Endothelial cell of umbilical vein (primary cell): ENCODE results near the gene NUDT14. TPM values are rescaled to one million over a fixed set of nuclear protein-coding genes. Genes with fewer than 3 reads are reported as not detected.

Source experiments
- BruUV-seq: library from RNA; stranded (reverse); fragments of 400-500 nt; replicated peaks from 2 replicates; lab custom pipeline; 2021; lab: Mats Ljungman, UMichigan
- CTCF ChIA-PET: fragments of 300-600, 350-600 bp; sonication (Branson Sonifier 250); formaldehyde crosslinking; loops from one replicate; lab custom pipeline; 2021; ENCODE audit warnings: antibody characterized with exemption, inconsistent platforms; lab: Charles Lee
- POLR2A ChIA-PET: fragments of 300-600, 350-600 bp; sonication (Branson Sonifier 250); formaldehyde crosslinking; loops from one replicate; lab custom pipeline; 2021; ENCODE audit warnings: antibody characterized with exemption, inconsistent platforms; lab: Charles Lee
- DNase-seq: peaks from one replicate; pipeline ENCODE4 v3.0.0-alpha.2; 2011; ENCODE audit warnings: low read depth, low spot score
- FAIRE-seq: peaks from 2 replicates; lab custom pipeline; 2011; peaks lifted over from hg19 to GRCh38; lab: Jason Lieb, UNC
- H2AFZ ChIP-seq: 2 replicates; pipeline ENCODE4 v1.6.0; 2012; ENCODE audit warnings: low read depth, low read length, control low read depth, inconsistent platforms
- H3K27ac ChIP-seq: 2 replicates; pipeline ENCODE4 v1.5.1; 2011; ENCODE audit warnings: low read depth, mild to moderate bottlenecking, control low read depth, low read length, moderate library complexity; ENCODE audit not compliant: insufficient read depth
- H3K27me3 ChIP-seq, 2 experiments: 2 replicates each; pipeline versions ENCODE4 v1.6.0 to v1.6.1; 2011; ENCODE audit warnings: low read length in 2 of 2, mixed read lengths in 1 of 2; ENCODE audit not compliant: control insufficient read depth in 2 of 2, insufficient read depth in 2 of 2
- H3K36me3 ChIP-seq, 2 experiments: 2 replicates in 1 of 2; 3 replicates in 1 of 2; pipeline ENCODE4 v1.5.1; 2011; ENCODE audit warnings: low read length in 2 of 2, mild to moderate bottlenecking in 1 of 2, moderate library complexity in 1 of 2; ENCODE audit not compliant: control insufficient read depth in 2 of 2, insufficient read depth in 2 of 2; ENCODE audit errors: extremely low read depth in 1 of 2
- H3K4me1 ChIP-seq: 3 replicates; pipeline ENCODE4 v1.5.1; 2011; ENCODE audit warnings: mild to moderate bottlenecking, low read length; ENCODE audit not compliant: control insufficient read depth, insufficient read depth; ENCODE audit errors: extremely low read depth
- H3K4me2 ChIP-seq: 2 replicates; pipeline ENCODE4 v1.6.1; 2011; ENCODE audit warnings: low read length, control low read depth, mixed read lengths; ENCODE audit not compliant: insufficient read depth
- H3K4me3 ChIP-seq, 3 experiments: fragments of 200-600 bp in 1 of 3; sonication (generic), shearing (Covaris generic) in 1 of 3; replicated peaks in 1 of 3; 2 replicates each; pipeline ENCODE4 v1.5.1; 2011 to 2016; ENCODE audit warnings: control low read depth in 3 of 3, low read length in 3 of 3, mild to moderate bottlenecking in 2 of 3, inconsistent platforms in 1 of 3, low read depth in 1 of 3, moderate library complexity in 1 of 3; ENCODE audit not compliant: insufficient read depth in 1 of 3
- H3K79me2 ChIP-seq: 2 replicates; pipeline ENCODE4 v1.6.0; 2012; ENCODE audit warnings: low read length, inconsistent platforms; ENCODE audit not compliant: control insufficient read depth, insufficient read depth
- H3K9ac ChIP-seq: replicated peaks from 2 replicates; pipeline ENCODE3; 2011; ENCODE audit warnings: low read length, control low read depth; ENCODE audit not compliant: insufficient read depth; ENCODE audit errors: extremely low read depth
- H3K9me1 ChIP-seq: replicated peaks from 3 replicates; pipeline ENCODE4 v1.6.0; 2011; ENCODE audit warnings: mild to moderate bottlenecking, low read length; ENCODE audit not compliant: control insufficient read depth, insufficient read depth; ENCODE audit errors: extremely low read depth
- H3K9me3 ChIP-seq: replicated peaks from 2 replicates; pipeline ENCODE4 v1.5.1; 2012; ENCODE audit warnings: low read length, inconsistent platforms; ENCODE audit not compliant: control insufficient read depth, insufficient read depth
- H4K20me1 ChIP-seq: replicated peaks from 2 replicates; pipeline ENCODE3; 2011; ENCODE audit warnings: mild to moderate bottlenecking, low read length; ENCODE audit not compliant: control insufficient read depth, insufficient read depth; ENCODE audit errors: extremely low read depth
- EZH2 ChIP-seq: IDR thresholded peaks from 2 replicates; pipeline ENCODE4 v1.6.1; 2012; ENCODE audit warnings: borderline replicate concordance, low read depth, mild to moderate bottlenecking, moderate library complexity, low read length, inconsistent platforms; ENCODE audit not compliant: severe bottlenecking
- FOS ChIP-seq: IDR thresholded peaks from 2 replicates; pipeline ENCODE4 v1.6.1; 2011; ENCODE audit warnings: mild to moderate bottlenecking, low read length, moderate library complexity, borderline replicate concordance; ENCODE audit not compliant: insufficient read depth
- GATA2 ChIP-seq: IDR thresholded peaks from 2 replicates; pipeline ENCODE4 v1.7.0; 2011; ENCODE audit warnings: low read depth, mild to moderate bottlenecking, moderate library complexity, mixed read lengths, low read length; ENCODE audit not compliant: insufficient read length, insufficient read depth
- MYC ChIP-seq: IDR thresholded peaks from one replicate; pipeline ENCODE4 v1.6.1; 2011; ENCODE audit warnings: mild to moderate bottlenecking, low read depth, low read length
- POLR2A ChIP-seq: IDR thresholded peaks from 2 replicates; pipeline ENCODE4 v1.6.1; 2012; ENCODE audit warnings: low read depth, mild to moderate bottlenecking, control low read depth, low read length
- POLR2AphosphoS5 ChIP-seq: IDR thresholded peaks from 2 replicates; pipeline ENCODE4 v1.6.1; 2012; ENCODE audit warnings: low read depth, mild to moderate bottlenecking, control low read depth, low read length, moderate library complexity; ENCODE audit not compliant: insufficient read depth
- dilution Hi-C: fragments of 300-500 bp; cut with MboI; formaldehyde crosslinking; loops from one replicate; pipeline ENCODE4 v1.15.0; 2019; ENCODE audit warnings: low sequenced_read_pairs; ENCODE audit not compliant: extremely low pct_ligation_motif_present
- intact Hi-C: fragments of 100-400 bp; cut with micrococcal nuclease; formaldehyde crosslinking; loops from one replicate; pipeline ENCODE4 v1.10.0; 2022
- polyA plus RNA-seq, 4 experiments: library from polyadenylated mRNA; depleted of rRNA in 3 of 4; stranded (reverse) in 3 of 4; unstranded in 1 of 4; fragments of >200 nt; gene quantifications; 2 replicates each; pipeline versions ENCODE4 v1.2.1 to v1.2.3, GENCODE V29; 2011 to 2012; ENCODE audit warnings: missing spikeins in 1 of 4
- total RNA-seq: library from RNA; stranded (reverse); gene quantifications from 2 replicates; pipeline ENCODE4 v1.2.3, GENCODE V29; 2021
- TF ChIP-seq, protein P1 (sequence below): IDR thresholded peaks from 2 replicates; pipeline ENCODE4 v1.6.1; 2011; ENCODE audit not compliant: insufficient read depth, insufficient read length
- TF ChIP-seq, protein P2 (sequence below), 2 donors: IDR thresholded peaks; 1 replicate in 1 of 2; 2 replicates in 1 of 2; pipeline ENCODE4 v1.5.1; 2011; ENCODE audit warnings: low read length in 2 of 2, mild to moderate bottlenecking in 2 of 2, moderate library complexity in 2 of 2, control low read depth in 1 of 2, inconsistent platforms in 1 of 2, low read depth in 1 of 2; ENCODE audit not compliant: insufficient read depth in 1 of 2; ENCODE audit errors: extremely low read depth in 1 of 2

NUDT14 gene
- total and polyA plus RNA-seq, 2 donors (not counting 3 experiments of a cell fraction or from before 2014, with no cell fraction given) = 97.7 to 103 TPM

DNA sequence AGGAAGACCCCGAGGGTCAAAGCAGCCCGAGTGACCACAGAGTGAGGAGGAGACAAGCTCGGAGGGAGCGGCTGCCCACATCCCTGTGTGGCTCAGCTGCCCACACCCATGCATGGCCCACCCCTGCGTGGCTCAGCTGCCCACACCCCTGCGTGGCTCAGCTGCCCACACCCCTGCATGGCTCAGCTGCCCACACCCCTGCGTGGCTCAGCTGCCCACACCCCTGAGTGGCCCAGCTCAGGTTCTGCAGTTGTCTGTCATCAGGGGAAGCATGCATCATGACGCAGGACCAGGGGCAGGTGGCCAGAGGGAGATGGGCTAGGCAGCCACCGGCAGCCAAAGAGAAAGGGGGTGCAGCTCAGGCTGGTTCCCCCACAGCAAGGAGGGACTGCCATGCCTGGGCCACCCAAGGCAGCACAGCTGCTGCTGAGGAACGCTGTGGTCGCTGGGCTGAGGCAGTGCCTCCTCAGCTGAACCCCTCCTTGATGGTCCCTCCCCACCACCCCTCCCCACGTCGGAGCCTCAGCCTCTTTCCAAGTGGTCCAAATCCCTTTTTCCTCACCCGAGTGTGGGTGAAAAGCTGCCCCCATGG is 33.3 kb upstream of the NUDT14 start:
- no peaks in the 10 kb centered on the region for H3K4me1 ChIP-seq
- POLR2A ChIA-PET = no interaction called here
- no peak overlapping the region for H3K4me3 ChIP-seq
- CTCF ChIA-PET = interaction anchor here (1.3 kb wide), 1 partner anchor 9 kb away, joined by 4 read pairs; no protein-coding TSS in a partner anchor
- BruUV-seq = no TSS peak
- no peak overlapping the region for H3K9ac ChIP-seq
- no peak overlapping the region for H3K4me2 ChIP-seq
- no peaks in the 10 kb centered on the region for H3K9me1 ChIP-seq
- DNase-seq = no peak
- no peaks in the 10 kb centered on the region for H3K9me3 ChIP-seq
- H4K20me1 ChIP-seq = no peaks in the 10 kb centered on the region
- intact Hi-C loops (no loop called here), dilution Hi-C loops (no loop called here)
- H3K79me2 ChIP-seq = no peaks in the 10 kb centered on the region
- H3K27me3 ChIP-seq = no peaks in the 10 kb centered on the region
- no peak for FAIRE-seq
- TF ChIP-seq GATA2 (no peak), EZH2 (no peak), POLR2AphosphoS5 (no peak), FOS (no peak), MYC (no peak), POLR2A (no peak)
- TF ChIP-seq, protein P1, sequence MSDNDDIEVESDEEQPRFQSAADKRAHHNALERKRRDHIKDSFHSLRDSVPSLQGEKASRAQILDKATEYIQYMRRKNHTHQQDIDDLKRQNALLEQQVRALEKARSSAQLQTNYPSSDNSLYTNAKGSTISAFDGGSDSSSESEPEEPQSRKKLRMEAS = no peak
- TF ChIP-seq, protein P2, sequence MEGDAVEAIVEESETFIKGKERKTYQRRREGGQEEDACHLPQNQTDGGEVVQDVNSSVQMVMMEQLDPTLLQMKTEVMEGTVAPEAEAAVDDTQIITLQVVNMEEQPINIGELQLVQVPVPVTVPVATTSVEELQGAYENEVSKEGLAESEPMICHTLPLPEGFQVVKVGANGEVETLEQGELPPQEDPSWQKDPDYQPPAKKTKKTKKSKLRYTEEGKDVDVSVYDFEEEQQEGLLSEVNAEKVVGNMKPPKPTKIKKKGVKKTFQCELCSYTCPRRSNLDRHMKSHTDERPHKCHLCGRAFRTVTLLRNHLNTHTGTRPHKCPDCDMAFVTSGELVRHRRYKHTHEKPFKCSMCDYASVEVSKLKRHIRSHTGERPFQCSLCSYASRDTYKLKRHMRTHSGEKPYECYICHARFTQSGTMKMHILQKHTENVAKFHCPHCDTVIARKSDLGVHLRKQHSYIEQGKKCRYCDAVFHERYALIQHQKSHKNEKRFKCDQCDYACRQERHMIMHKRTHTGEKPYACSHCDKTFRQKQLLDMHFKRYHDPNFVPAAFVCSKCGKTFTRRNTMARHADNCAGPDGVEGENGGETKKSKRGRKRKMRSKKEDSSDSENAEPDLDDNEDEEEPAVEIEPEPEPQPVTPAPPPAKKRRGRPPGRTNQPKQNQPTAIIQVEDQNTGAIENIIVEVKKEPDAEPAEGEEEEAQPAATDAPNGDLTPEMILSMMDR (IDR thresholded peaks at IDR 0.05; ENCODE audit: extremely low read depth in 1 of 2, insufficient read depth in 1 of 2, low read depth in 1 of 2, low read length in 2 of 2) = no peak
- H2AFZ ChIP-seq = no peak overlapping the region
- H3K27ac ChIP-seq = no peak overlapping the region
- peaks cover 0 to 28% of the 10 kb centered on the region in 2 experiments for H3K36me3 ChIP-seq
